ENCODE data around the gene SCIN.

The SCIN gene

GRCh38 chr7:12539681-12540080, 30.8 kb upstream of the SCIN start:
- no peak for DNase-seq (ENCODE audit: low read depth)
- no peak overlapping the region for H3K4me3 ChIP-seq (ENCODE audit: control insufficient read depth, low read depth, low read length)
- no peak for TF ChIP-seq CTCF (conservative IDR thresholded peaks at IDR 0.05; ENCODE audit: control insufficient read depth, insufficient read depth, low read depth, low read length)

DNA sequence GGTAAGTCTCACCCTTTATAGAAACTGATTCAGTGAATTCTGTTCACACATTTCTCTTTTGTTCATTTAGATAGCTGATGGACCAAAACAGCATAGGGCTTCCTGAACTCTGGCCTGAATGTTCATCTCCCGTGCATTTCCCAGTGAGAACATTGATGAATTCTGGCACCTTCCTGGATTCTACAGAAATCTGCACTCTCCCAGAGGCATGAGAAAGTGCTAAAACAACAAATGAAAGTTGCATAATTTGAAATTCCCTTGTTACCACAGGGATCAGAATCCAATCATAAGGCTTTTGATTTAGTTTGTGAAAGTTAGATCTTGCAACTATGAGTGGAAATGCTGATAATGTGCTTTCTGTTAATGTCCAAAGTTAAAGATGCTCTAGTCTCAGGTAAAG, 29.7 kb upstream of the SCIN start:
- no peak for TF ChIP-seq CTCF (conservative IDR thresholded peaks at IDR 0.05; ENCODE audit: control insufficient read depth, insufficient read depth, low read depth, low read length)
- no peak overlapping the region for H3K4me3 ChIP-seq (ENCODE audit: control insufficient read depth, low read depth, low read length)
- DNase-seq (ENCODE audit: low read depth), result peak; percentile 27

- TF ChIP-seq CTCF (conservative IDR thresholded peaks at IDR 0.05; ENCODE audit: control insufficient read depth, insufficient read depth, low read depth, low read length), result no peak
- H3K4me3 ChIP-seq (ENCODE audit: control insufficient read depth, low read depth, low read length), result no peak overlapping the region
- DNase-seq (ENCODE audit: low read depth), result no peak
Observed at GRCh38 chr7:12543586-12543985, 26.9 kb upstream of the SCIN start.

DNA sequence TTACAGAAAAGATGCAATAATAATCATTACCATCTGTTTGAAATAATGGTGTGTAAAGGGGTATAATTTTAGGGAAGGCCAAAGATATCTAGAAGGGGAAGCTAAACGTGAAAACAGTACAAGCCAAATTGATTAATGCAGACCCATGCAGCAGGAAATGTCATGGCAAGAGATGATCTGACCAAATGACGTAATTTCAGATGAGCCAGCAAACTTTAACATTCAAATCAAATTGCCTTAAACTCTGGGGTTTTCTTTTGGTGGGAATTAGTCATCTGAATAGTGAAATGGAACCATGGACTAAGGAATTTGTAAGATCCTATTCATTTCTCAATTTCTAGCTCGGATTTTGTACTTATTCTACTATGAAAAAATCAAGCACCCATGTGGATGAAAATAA, 21.4 kb upstream of the SCIN start:
- DNase-seq (ENCODE audit: low read depth), result peak; percentile 79
- no peak overlapping the region for H3K4me3 ChIP-seq (ENCODE audit: control insufficient read depth, low read depth, low read length)
- TF ChIP-seq CTCF (conservative IDR thresholded peaks at IDR 0.05; ENCODE audit: control insufficient read depth, insufficient read depth, low read depth, low read length), result no peak

DNA sequence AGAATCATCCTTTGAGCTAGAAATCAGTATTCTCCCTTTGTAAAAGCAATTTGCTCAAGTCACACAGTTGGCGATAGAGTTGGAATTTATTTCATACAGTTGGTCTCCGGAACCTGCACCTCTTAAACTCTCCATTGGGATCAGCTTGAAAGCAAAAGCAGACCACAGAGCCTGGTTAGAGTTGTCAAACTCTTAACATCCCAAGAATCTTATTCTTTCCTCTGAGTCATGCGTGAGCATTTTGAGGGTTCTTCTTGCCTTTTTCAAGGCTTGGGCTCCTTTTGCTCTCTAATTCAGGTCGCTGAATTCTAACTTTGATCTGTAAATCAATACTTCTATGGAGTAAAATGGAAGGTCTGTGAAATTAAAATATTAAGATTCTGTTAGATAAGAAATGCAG, 19.6 kb upstream of the SCIN start:
- no peak for DNase-seq (ENCODE audit: low read depth)
- no peak overlapping the region for H3K4me3 ChIP-seq (ENCODE audit: control insufficient read depth, low read depth, low read length)
- TF ChIP-seq CTCF (conservative IDR thresholded peaks at IDR 0.05; ENCODE audit: control insufficient read depth, insufficient read depth, low read depth, low read length), result no peak

- TF ChIP-seq CTCF (conservative IDR thresholded peaks at IDR 0.05; ENCODE audit: control insufficient read depth, insufficient read depth, low read depth, low read length), result no peak
- H3K4me3 ChIP-seq (ENCODE audit: control insufficient read depth, low read depth, low read length), result no peak overlapping the region
- no peak for DNase-seq (ENCODE audit: low read depth)
Observed at GRCh38 chr7:12552876-12553275, 17.6 kb upstream of the SCIN start.

- no peak for DNase-seq (ENCODE audit: low read depth)
- no peak for TF ChIP-seq CTCF (conservative IDR thresholded peaks at IDR 0.05; ENCODE audit: control insufficient read depth, insufficient read depth, low read depth, low read length)
- no peak overlapping the region for H3K4me3 ChIP-seq (ENCODE audit: control insufficient read depth, low read depth, low read length)
Observed at GRCh38 chr7:12553416-12553815, 17.1 kb upstream of the SCIN start.

Measured in fibroblast of mammary gland (primary cell).